ENCODE results near the gene CSPG5.

CSPG5 gene

GRCh38 chr3:47554335-47554734 is 24.3 kb downstream of the CSPG5 start:
- TF ChIP-seq CTCF (IDR thresholded peaks at IDR 0.05; ENCODE audit: control insufficient read depth, insufficient read depth, low read depth, low read length, missing control alignments) = no peak
- DNase-seq (ENCODE audit: low read depth) = no peak
- H3K4me3 ChIP-seq (ENCODE audit: control insufficient read depth, low read depth, low read length) = no peak overlapping the region

GRCh38 chr3:47553407-47553806 is 25.3 kb downstream of the CSPG5 start:
- no peak overlapping the region for H3K4me3 ChIP-seq (ENCODE audit: control insufficient read depth, low read depth, low read length)
- TF ChIP-seq CTCF (IDR thresholded peaks at IDR 0.05; ENCODE audit: control insufficient read depth, insufficient read depth, low read depth, low read length, missing control alignments) = no peak
- no peak for DNase-seq (ENCODE audit: low read depth)

GRCh38 chr3:47542471-47543173 is 36.0 kb downstream of the CSPG5 start:
- DNase-seq (ENCODE audit: low read depth) = no peak
- no peak overlapping the region for H3K4me3 ChIP-seq (ENCODE audit: control insufficient read depth, low read depth, low read length)
- no peak for TF ChIP-seq CTCF (IDR thresholded peaks at IDR 0.05; ENCODE audit: control insufficient read depth, insufficient read depth, low read depth, low read length, missing control alignments)

- no peak for TF ChIP-seq CTCF (IDR thresholded peaks at IDR 0.05; ENCODE audit: control insufficient read depth, insufficient read depth, low read depth, low read length, missing control alignments)
- no peak overlapping the region for H3K4me3 ChIP-seq (ENCODE audit: control insufficient read depth, low read depth, low read length)
- DNase-seq (ENCODE audit: low read depth) = no peak
Observed at GRCh38 chr3:47541583-47542108, 37.0 kb downstream of the CSPG5 start.

- no peak for DNase-seq (ENCODE audit: low read depth)
- no peak overlapping the region for H3K4me3 ChIP-seq (ENCODE audit: control insufficient read depth, low read depth, low read length)
- no peak for TF ChIP-seq CTCF (IDR thresholded peaks at IDR 0.05; ENCODE audit: control insufficient read depth, insufficient read depth, low read depth, low read length, missing control alignments)
Observed at GRCh38 chr3:47540281-47540680, 38.4 kb downstream of the CSPG5 start.

GRCh38 chr3:47536967-47537366 is 41.7 kb downstream of the CSPG5 start:
- H3K4me3 ChIP-seq (ENCODE audit: control insufficient read depth, low read depth, low read length) = no peak overlapping the region
- DNase-seq (ENCODE audit: low read depth) = no peak
- TF ChIP-seq CTCF (IDR thresholded peaks at IDR 0.05; ENCODE audit: control insufficient read depth, insufficient read depth, low read depth, low read length, missing control alignments) = no peak

All from AG09309 (cell line).